Adrenal gland (tissue), 5 donors: ENCODE measurements around the gene VSTM2B.

ENCODE experiments used
- CTCF ChIP-seq, 6 experiments: fragments of 450-650 bp in 4 of 6; fragments of 200-600 bp in 2 of 6; sonication (generic) in 1 of 6; IDR thresholded peaks; 1 replicate in 5 of 6; 2 replicates in 1 of 6; pipeline versions ENCODE4 v1.5.1 to v1.8.0; 2016 to 2021; ENCODE audit warnings: antibody characterized with exemption in 6 of 6, mild to moderate bottlenecking in 2 of 6, moderate library complexity in 1 of 6
- POLR2A ChIP-seq, 2 donors: fragments of 450-650 bp; IDR thresholded peaks; one replicate each; pipeline ENCODE4 v1.6.1; 2017; ENCODE audit warnings: antibody characterized with exemption in 2 of 2, mild to moderate bottlenecking in 2 of 2, moderate library complexity in 1 of 2
- donor health status: DM: no; HTN: no; CAD: no.

DNA sequence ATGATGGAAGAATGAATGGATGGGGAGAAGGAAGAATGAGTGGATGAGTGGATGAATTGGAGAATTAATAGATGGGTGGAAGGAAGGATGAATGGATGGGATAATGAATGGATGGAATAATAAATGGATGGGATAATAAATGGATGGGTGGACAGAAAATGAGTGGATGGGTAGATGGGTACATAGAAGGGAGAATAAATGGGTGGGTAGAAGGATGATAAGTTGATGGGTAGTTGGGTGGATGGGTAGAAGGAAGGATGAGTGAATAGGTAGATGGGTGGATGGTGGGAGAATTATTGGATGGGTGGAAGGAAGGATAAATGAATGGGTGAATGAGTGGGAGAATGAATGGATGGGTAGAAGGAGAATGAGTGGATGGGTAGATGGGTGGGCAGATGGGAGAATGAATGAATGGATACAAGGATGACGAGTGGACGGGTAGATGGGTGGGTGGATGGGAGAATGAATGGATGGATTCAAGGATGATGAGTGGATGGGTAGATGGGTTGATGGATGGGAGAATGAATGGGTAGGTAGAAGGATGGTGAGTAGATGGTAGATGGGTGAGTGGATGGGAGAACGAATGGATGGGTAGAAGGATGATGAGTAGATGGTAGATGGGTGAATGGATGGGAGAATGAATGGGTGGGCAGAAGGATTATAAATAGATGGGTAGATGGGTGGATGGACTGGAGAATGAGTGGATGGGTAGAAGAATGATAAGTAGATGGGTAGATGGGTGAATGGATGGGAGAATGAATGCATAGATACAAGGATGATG is 15.9 kb downstream of the VSTM2B start:
- no peak for TF ChIP-seq CTCF (IDR thresholded peaks at IDR 0.05)
- no peak for TF ChIP-seq POLR2A (IDR thresholded peaks at IDR 0.05)
